ENCODE measurements around the gene NEK3.

The NEK3 gene

DNA sequence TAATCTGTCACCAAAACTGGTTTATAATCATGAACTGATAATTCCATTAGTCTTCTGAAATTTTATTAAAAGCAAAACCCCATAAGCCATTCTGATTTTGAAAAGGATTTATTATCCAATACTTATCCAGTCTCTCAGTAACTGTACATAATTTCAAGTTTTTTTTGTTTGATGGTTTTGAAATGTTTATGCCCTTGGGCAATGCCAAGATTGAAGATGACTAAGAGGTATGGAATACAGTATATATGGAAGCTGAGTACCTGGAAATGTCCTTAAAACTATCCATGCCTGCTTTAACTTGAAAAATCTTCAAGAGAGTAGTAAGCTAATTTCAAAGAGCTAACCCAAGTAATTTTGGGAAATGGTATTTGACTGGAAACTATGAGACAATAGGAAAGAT is 28.8 kb downstream of the NEK3 start:
- DNase-seq (ENCODE audit: insufficient read length, low spot score) = no peak
- no peak for FAIRE-seq
- TF ChIP-seq, protein P1, sequence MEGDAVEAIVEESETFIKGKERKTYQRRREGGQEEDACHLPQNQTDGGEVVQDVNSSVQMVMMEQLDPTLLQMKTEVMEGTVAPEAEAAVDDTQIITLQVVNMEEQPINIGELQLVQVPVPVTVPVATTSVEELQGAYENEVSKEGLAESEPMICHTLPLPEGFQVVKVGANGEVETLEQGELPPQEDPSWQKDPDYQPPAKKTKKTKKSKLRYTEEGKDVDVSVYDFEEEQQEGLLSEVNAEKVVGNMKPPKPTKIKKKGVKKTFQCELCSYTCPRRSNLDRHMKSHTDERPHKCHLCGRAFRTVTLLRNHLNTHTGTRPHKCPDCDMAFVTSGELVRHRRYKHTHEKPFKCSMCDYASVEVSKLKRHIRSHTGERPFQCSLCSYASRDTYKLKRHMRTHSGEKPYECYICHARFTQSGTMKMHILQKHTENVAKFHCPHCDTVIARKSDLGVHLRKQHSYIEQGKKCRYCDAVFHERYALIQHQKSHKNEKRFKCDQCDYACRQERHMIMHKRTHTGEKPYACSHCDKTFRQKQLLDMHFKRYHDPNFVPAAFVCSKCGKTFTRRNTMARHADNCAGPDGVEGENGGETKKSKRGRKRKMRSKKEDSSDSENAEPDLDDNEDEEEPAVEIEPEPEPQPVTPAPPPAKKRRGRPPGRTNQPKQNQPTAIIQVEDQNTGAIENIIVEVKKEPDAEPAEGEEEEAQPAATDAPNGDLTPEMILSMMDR (IDR thresholded peaks at IDR 0.05; ENCODE audit: insufficient read depth, missing control alignments) = no peak

DNA sequence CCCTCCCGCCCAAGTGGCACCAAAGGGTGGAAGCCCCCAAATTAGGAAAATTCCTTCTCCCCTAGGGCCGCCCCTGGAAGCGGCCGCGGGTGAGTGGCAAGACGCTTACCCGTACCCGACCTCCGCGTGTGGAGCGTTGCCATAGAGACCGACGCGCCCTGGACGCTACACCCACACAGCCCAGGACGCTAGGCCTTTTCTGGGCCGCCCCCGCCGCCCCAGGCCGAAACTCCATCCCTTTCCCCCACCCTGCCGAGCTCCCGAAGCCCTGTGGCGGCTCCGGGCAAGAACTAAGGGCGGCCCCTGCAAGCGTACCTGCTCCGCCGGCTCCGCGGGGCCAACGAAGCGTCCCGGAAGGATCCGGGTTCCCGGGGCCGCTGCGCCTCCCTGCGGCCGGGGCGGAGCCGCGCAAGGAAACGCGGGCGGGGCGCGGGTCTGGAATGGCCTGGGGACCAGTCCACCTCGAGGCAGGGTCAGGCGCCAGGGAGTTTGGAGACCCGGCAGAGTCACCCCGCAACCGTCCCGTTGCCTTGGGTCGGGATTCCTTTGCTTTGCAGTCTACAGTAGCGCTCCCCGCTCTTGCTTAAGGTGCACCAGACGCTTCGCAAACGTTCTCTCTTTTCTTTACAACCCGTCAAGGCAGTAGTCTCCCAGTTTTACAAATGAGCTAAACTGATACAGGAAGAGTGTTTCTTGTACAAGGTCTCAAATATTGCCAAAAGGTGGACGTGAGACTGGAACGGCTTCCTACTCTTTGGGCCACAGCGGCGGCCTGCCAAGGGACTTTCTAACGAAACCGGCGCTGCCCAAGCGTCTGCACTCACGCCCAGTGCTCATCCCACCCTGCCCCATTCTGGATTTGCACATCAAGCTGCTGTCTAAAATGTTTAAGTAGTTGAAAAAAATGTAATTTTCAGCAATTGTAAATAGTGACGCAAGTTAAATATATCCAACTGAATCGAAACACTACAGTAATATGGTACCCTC is 30.4 kb downstream of the NEK3 start, which contains the start of gene NEK5:
TSS of gene NEK5 (minus strand) at position 360 of the 987 bp plus-strand sequence. CDS start 1,591 bp downstream, outside the sequence.
- TF ChIP-seq, protein P1 (IDR thresholded peaks at IDR 0.05; ENCODE audit: insufficient read depth, missing control alignments) = peak; percentile 67
- FAIRE-seq (no peak), DNase-seq (ENCODE audit: insufficient read length, low spot score) (peak; percentile 72)

DNA sequence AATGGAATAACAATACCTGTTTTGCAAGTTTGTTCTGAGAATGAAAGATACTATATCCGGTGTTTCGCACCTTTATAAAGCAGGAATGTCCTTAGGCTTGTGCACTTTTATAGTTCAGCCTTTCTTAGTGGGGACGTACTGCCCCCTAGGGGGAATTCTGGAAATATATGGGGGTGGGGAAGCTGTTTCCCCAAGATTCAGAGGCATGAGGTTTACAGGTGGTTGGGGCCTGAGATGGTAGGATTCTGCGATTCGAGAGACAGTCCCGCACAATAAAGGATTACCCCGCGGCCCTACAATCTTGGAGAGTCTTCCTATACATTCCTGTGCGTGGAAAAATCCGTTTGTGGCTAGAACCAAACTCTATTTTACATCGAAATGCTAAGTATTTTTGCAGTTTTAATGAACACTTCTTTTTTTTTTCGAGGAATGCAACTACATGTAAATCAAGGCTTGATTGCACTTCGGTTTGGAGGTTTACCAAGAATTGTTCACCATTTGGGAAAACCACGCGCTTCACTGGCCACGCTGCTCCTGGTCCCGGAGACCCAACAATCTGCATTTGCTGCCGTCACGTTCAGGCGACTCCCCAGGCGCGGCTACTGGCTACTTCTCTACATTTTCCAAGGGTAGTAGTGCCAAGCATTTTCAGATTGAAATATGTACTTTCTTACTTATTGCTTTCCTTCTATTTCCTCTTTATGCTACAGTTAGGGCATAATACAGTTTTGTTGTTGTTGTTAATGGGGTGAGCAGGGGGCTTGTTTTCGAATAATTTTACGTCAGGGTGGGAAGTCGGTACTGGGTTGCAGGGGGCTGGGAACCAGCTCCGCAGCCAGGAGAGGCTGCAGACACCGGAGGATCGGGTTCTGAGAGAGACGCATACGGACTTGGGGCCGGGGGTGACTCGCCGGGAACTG is 31.4 kb downstream of the NEK3 start:
- FAIRE-seq (no peak), DNase-seq (ENCODE audit: insufficient read length, low spot score) (peak; percentile 53)
- TF ChIP-seq, protein P1 (IDR thresholded peaks at IDR 0.05; ENCODE audit: insufficient read depth, missing control alignments) = peak; percentile 88

DNA sequence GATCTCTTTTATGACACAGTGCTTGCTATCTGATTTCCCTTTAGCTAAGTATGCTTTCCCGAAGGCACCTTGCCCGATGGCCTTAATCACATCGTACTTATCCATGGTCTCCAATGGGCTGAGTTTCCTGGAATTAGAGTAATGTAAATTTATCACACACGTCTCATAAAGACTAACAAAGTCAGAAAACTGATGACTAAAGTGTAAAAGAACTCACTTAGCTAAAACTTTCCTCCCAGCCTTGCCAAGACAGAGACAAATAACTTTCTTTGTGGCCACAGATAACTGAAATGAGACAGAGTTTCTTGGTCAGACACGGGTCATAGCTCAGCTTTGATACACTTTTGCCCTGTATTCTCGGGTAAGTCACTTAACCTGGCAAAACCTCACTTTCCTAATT is 32.0 kb downstream of the NEK3 start:
- peak; percentile 44 for FAIRE-seq
- DNase-seq (ENCODE audit: insufficient read length, low spot score) = no peak
- TF ChIP-seq, protein P1 (IDR thresholded peaks at IDR 0.05; ENCODE audit: insufficient read depth, missing control alignments) = no peak

GRCh38 chr13:52125547-52125946 is 33.9 kb downstream of the NEK3 start:
- DNase-seq (ENCODE audit: insufficient read length, low spot score) (no peak), FAIRE-seq (no peak)
- TF ChIP-seq, protein P1 (IDR thresholded peaks at IDR 0.05; ENCODE audit: insufficient read depth, missing control alignments) = no peak

DNA sequence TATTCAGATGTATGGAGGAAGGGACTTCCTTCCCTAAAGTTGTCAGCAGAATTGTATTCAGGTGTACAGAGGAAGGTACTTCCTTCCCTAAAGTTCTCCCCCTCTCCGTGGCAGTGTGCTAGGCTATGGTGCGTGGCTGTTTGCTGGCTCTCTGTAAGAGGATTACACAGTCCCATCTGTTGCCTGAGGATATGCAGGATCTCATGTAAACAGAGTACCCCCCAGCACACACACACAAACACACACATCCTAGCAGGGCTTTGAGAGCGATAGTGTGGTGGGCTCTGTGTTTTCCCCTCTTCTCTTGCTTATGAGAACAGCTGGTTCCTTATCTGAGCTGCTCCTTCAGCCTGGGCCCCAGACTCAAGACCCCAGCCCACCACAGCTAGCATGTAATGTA is 40.8 kb downstream of the NEK3 start:
- DNase-seq (ENCODE audit: insufficient read length, low spot score) (peak; percentile 22), FAIRE-seq (peak; percentile 97)
- TF ChIP-seq, protein P1 (IDR thresholded peaks at IDR 0.05; ENCODE audit: insufficient read depth, missing control alignments) = no peak
